ENCODE measurements around the gene EXD1. TPM values are rescaled to one million over a fixed set of nuclear protein-coding genes. Genes with fewer than 3 reads are reported as not detected.

The EXD1 gene
- total RNA-seq, 1 experiment from 2014 or later = not detected

- peaks cover 10% of the 10 kb centered on the region for H3K4me1 ChIP-seq (ENCODE audit: insufficient read depth, low read length, poor library complexity, severe bottlenecking)
- H3K4me3 ChIP-seq (ENCODE audit: low read depth, low read length, poor library complexity, severe bottlenecking) = no peak overlapping the region
- H3K27me3 ChIP-seq (replicated peaks; ENCODE audit: insufficient read depth, low read depth, low read length, poor library complexity) = no peaks in the 10 kb centered on the region
- no peak overlapping the region for H3K27ac ChIP-seq (ENCODE audit: low read depth, low read length, poor library complexity, severe bottlenecking)
- intact Hi-C loops (cut with micrococcal nuclease; ENCODE audit: unreplicated experiment) = no loop called here
- no peak for DNase-seq (ENCODE audit: low spot score)
- BruUV-seq (replicated peaks) = no TSS peak
- H3K9me3 ChIP-seq (ENCODE audit: low read depth, low read length, poor library complexity, severe bottlenecking) = peaks cover 3% of the 10 kb centered on the region
- ChIA-PET CTCF (no interaction called here), POLR2A (ENCODE audit: low non-redundant PET) (no interaction called here)
- H3K36me3 ChIP-seq (ENCODE audit: insufficient read depth, low read length, poor library complexity, severe bottlenecking) = peaks cover 8% of the 10 kb centered on the region
- TF ChIP-seq EZH2 (IDR thresholded peaks at IDR 0.05; ENCODE audit: borderline replicate concordance, low read depth, low read length, poor library complexity, severe bottlenecking) (no peak), CTCF (conservative IDR thresholded peaks at IDR 0.05; ENCODE audit: low read depth, low read length) (no peak)
Measured at GRCh38 chr15:41258750-41259471, 28.4 kb upstream of the EXD1 start.

DNA sequence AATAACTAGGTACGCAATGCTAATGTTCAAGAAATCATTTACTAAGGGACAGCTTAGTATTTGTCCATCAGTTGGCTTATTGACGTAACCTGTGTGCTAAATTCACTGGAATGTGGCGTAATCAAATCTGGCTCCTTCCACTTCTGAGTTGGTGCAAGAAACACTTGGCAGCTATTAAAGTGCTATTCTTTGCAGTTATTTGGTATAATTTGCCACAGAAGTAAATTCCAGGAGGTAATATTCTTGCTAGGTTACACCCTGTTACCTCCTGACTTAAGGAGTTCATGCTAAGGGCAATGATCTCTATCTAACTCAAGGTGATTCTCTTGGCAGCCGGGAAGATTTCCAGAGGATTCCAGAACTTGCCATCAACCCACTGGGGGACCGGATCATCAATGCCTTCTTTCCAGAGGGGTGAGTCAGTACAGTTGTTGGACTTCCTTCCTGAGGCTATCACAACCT is 26.1 kb upstream of the EXD1 start:
- H3K9me3 ChIP-seq (ENCODE audit: low read depth, low read length, poor library complexity, severe bottlenecking) = no peaks in the 10 kb centered on the region
- ChIA-PET CTCF (no interaction called here), POLR2A (ENCODE audit: low non-redundant PET) (no interaction called here)
- no peak overlapping the region for H3K4me3 ChIP-seq (ENCODE audit: low read depth, low read length, poor library complexity, severe bottlenecking)
- H3K27ac ChIP-seq (ENCODE audit: low read depth, low read length, poor library complexity, severe bottlenecking) = no peak overlapping the region
- no peaks in the 10 kb centered on the region for H3K27me3 ChIP-seq (replicated peaks; ENCODE audit: insufficient read depth, low read depth, low read length, poor library complexity)
- H3K4me1 ChIP-seq (ENCODE audit: insufficient read depth, low read length, poor library complexity, severe bottlenecking) = peaks cover 7% of the 10 kb centered on the region
- no TSS peak for BruUV-seq (replicated peaks)
- DNase-seq (ENCODE audit: low spot score) = no peak
- H3K36me3 ChIP-seq (ENCODE audit: insufficient read depth, low read length, poor library complexity, severe bottlenecking) = no peaks in the 10 kb centered on the region
- intact Hi-C loops (cut with micrococcal nuclease; ENCODE audit: unreplicated experiment) = no loop called here
- no peak for TF ChIP-seq CTCF (conservative IDR thresholded peaks at IDR 0.05; ENCODE audit: low read depth, low read length)
- no peak for TF ChIP-seq EZH2 (IDR thresholded peaks at IDR 0.05; ENCODE audit: borderline replicate concordance, low read depth, low read length, poor library complexity, severe bottlenecking)

- intact Hi-C loops (cut with micrococcal nuclease; ENCODE audit: unreplicated experiment) = no loop called here
- TF ChIP-seq EZH2 (IDR thresholded peaks at IDR 0.05; ENCODE audit: borderline replicate concordance, low read depth, low read length, poor library complexity, severe bottlenecking) (no peak), CTCF (conservative IDR thresholded peaks at IDR 0.05; ENCODE audit: low read depth, low read length) (no peak)
- ChIA-PET POLR2A (ENCODE audit: low non-redundant PET) (no interaction called here), CTCF (no interaction called here)
- no peaks in the 10 kb centered on the region for H3K27me3 ChIP-seq (replicated peaks; ENCODE audit: insufficient read depth, low read depth, low read length, poor library complexity)
- H3K4me3 ChIP-seq (ENCODE audit: low read depth, low read length, poor library complexity, severe bottlenecking) = no peak overlapping the region
- H3K9me3 ChIP-seq (ENCODE audit: low read depth, low read length, poor library complexity, severe bottlenecking) = no peaks in the 10 kb centered on the region
- peaks cover 7% of the 10 kb centered on the region for H3K4me1 ChIP-seq (ENCODE audit: insufficient read depth, low read length, poor library complexity, severe bottlenecking)
- no TSS peak for BruUV-seq (replicated peaks)
- H3K36me3 ChIP-seq (ENCODE audit: insufficient read depth, low read length, poor library complexity, severe bottlenecking) = no peaks in the 10 kb centered on the region
- no peak overlapping the region for H3K27ac ChIP-seq (ENCODE audit: low read depth, low read length, poor library complexity, severe bottlenecking)
- DNase-seq (ENCODE audit: low spot score) = no peak
Measured at GRCh38 chr15:41256103-41256502, 25.5 kb upstream of the EXD1 start.

All from A673 (cell line).